HCT116 (cell line): Measurements from ENCODE around the gene LYRM7. TPM values are rescaled to one million over a fixed set of nuclear protein-coding genes. Genes with fewer than 3 reads are reported as not detected.

Source experiments
- ATAC-seq: fragments of 200-7000 bp; cut with Tn5 transposase; 2 replicates; pipeline ENCODE4 v1.9.1; 2020; ENCODE audit warnings: mild to moderate bottlenecking, moderate library complexity
- BruUV-seq: library from RNA; stranded (reverse); fragments of 400-500 nt; replicated peaks from 2 replicates; lab custom pipeline; 2021; lab: Mats Ljungman, UMichigan
- CTCF ChIA-PET: fragments of 300-600 bp; sonication (Branson Sonifier 250); formaldehyde crosslinking; loops from one replicate; lab custom pipeline; 2021; ENCODE audit warnings: antibody characterized with exemption; lab: Charles Lee
- POLR2A ChIA-PET: fragments of 300-600, 350-600 bp; sonication (Branson Sonifier 250); formaldehyde crosslinking; loops from one replicate; lab custom pipeline; 2021; ENCODE audit warnings: antibody characterized with exemption; lab: Charles Lee
- RAD21 ChIA-PET, 2 experiments: fragments of 300-600 bp; sonication (Branson Sonifier 250); formaldehyde crosslinking; loops; one replicate each; lab custom pipeline; 2023; ENCODE audit warnings: low total read pairs in 2 of 2; ENCODE audit not compliant: uncharacterized antibody in 2 of 2, unreplicated experiment in 2 of 2, low non-redundant PET in 1 of 2; lab: Charles Lee
- DNase-seq: peaks from one replicate; pipeline ENCODE4 v3.0.0-alpha.2; 2010; ENCODE audit warnings: low read depth, low spot score
- H2AFZ ChIP-seq: fragments of 200-600 bp; shearing (Covaris generic), sonication (generic); 2 replicates; pipeline ENCODE4 v1.6.1; 2017; ENCODE audit warnings: low read depth, mixed run types, mixed read lengths, antibody characterized with exemption, low read length; ENCODE audit not compliant: poor library complexity, severe bottlenecking
- H3K27ac ChIP-seq: 2 replicates; pipeline ENCODE4 v1.5.1; 2012; ENCODE audit warnings: low read depth, low read length
- H3K27me3 ChIP-seq: fragments of 200-600 bp; sonication (generic); 2 replicates; pipeline ENCODE4 v1.6.1; 2016; ENCODE audit warnings: mixed run types, low read length, mixed read lengths; ENCODE audit not compliant: insufficient read depth
- H3K36me3 ChIP-seq, 2 experiments: fragments of 200-500 bp in 1 of 2; fragments of 200-600 bp in 1 of 2; sonication (Bioruptor generic) in 1 of 2; sonication (generic) in 1 of 2; 2 replicates each; pipeline versions ENCODE4 v1.5.1 to v1.6.1; 2014 to 2016; ENCODE audit warnings: low read length in 2 of 2, inconsistent platforms in 1 of 2, mixed read lengths in 1 of 2, mixed run types in 1 of 2; ENCODE audit not compliant: insufficient read depth in 2 of 2, control insufficient read depth in 1 of 2
- H3K4me1 ChIP-seq, 2 experiments: fragments of 200-600 bp in 1 of 2; sonication (generic) in 1 of 2; 2 replicates each; pipeline versions ENCODE4 v1.5.1 to v1.6.1; 2012 to 2017; ENCODE audit warnings: low read length in 2 of 2, inconsistent platforms in 1 of 2, mild to moderate bottlenecking in 1 of 2, mixed read lengths in 1 of 2, mixed run types in 1 of 2, moderate library complexity in 1 of 2; ENCODE audit not compliant: insufficient read depth in 2 of 2, control insufficient read depth in 1 of 2
- H3K4me2 ChIP-seq: fragments of 200-600 bp; sonication (generic); 2 replicates; pipeline ENCODE4 v1.6.1; 2017; ENCODE audit warnings: mixed run types, low read length, mixed read lengths
- H3K4me3 ChIP-seq, 2 experiments: fragments of 200-600 bp in 1 of 2; sonication (generic) in 1 of 2; replicated peaks in 1 of 2; 2 replicates each; pipeline ENCODE4 v1.5.1; 2011 to 2016; ENCODE audit warnings: low read length in 2 of 2, control low read depth in 1 of 2, low read depth in 1 of 2, mild to moderate bottlenecking in 1 of 2, mixed read lengths in 1 of 2, mixed run types in 1 of 2
- H3K79me2 ChIP-seq: fragments of 200-600 bp; sonication (generic); 2 replicates; pipeline ENCODE4 v1.6.1; 2017; ENCODE audit warnings: mild to moderate bottlenecking, mixed run types, low read length, moderate library complexity, mixed read lengths; ENCODE audit not compliant: insufficient read depth
- H3K9ac ChIP-seq: fragments of 200-600 bp; sonication (generic); 2 replicates; pipeline ENCODE4 v1.6.1; 2016; ENCODE audit warnings: low read length, mixed read lengths
- H3K9me2 ChIP-seq: fragments of 200-600 bp; sonication (generic), shearing (Covaris generic); 2 replicates; pipeline ENCODE4 v1.6.1; 2017; ENCODE audit warnings: mixed run types, mild to moderate bottlenecking, moderate library complexity; ENCODE audit not compliant: insufficient read depth
- H3K9me3 ChIP-seq, 2 experiments: fragments of 200-500 bp in 1 of 2; fragments of 200-600 bp in 1 of 2; sonication (Bioruptor generic) in 1 of 2; sonication (generic) in 1 of 2; 2 replicates each; pipeline ENCODE4 v1.6.1; 2014 to 2017; ENCODE audit warnings: low read length in 2 of 2, mixed read lengths in 2 of 2, inconsistent platforms in 1 of 2, low read depth in 1 of 2, mild to moderate bottlenecking in 1 of 2, mixed run types in 1 of 2, moderate library complexity in 1 of 2; ENCODE audit not compliant: control insufficient read depth in 1 of 2, insufficient read depth in 1 of 2
- H4K20me1 ChIP-seq: fragments of 200-600 bp; sonication (generic), shearing (Covaris generic); 2 replicates; pipeline ENCODE4 v1.6.1; 2017; ENCODE audit warnings: mixed run types, mild to moderate bottlenecking, moderate library complexity; ENCODE audit not compliant: insufficient read depth
- CEBPB ChIP-seq: IDR thresholded peaks from 2 replicates; pipeline ENCODE4 v1.6.1; 2012; ENCODE audit warnings: low read depth
- CTCF ChIP-seq, 3 experiments: fragments of 200-600 bp in 1 of 3; sonication (generic) in 1 of 3; IDR thresholded peaks in 2 of 3; conservative IDR thresholded peaks in 1 of 3; 2 replicates each; pipeline ENCODE4 v1.5.1; 2012 to 2017; ENCODE audit warnings: low read depth in 2 of 3, low read length in 2 of 3, antibody characterized with exemption in 1 of 3, borderline replicate concordance in 1 of 3, control low read depth in 1 of 3, mild to moderate bottlenecking in 1 of 3, mixed read lengths in 1 of 3, mixed run types in 1 of 3, moderate library complexity in 1 of 3; ENCODE audit not compliant: insufficient read depth in 1 of 3
- EZH2 ChIP-seq: fragments of 200-600 bp; sonication (generic); IDR thresholded peaks from 2 replicates; pipeline ENCODE4 v1.6.1; 2017; ENCODE audit warnings: antibody characterized with exemption, mixed run types
- EZH2phosphoT487 ChIP-seq: fragments of 200-600 bp; IDR thresholded peaks from 2 replicates; pipeline ENCODE4 v1.6.1; 2018; ENCODE audit warnings: antibody characterized with exemption, borderline replicate concordance
- FOSL1 ChIP-seq: IDR thresholded peaks from 2 replicates; pipeline ENCODE4 v1.6.1; 2012; ENCODE audit warnings: low read depth
- JUND ChIP-seq: IDR thresholded peaks from 2 replicates; pipeline ENCODE4 v1.6.1; 2012
- POLR2AphosphoS5 ChIP-seq: IDR thresholded peaks from 2 replicates; pipeline ENCODE4 v1.6.1; 2011; ENCODE audit warnings: mild to moderate bottlenecking, low read depth, low read length, moderate library complexity
- REST ChIP-seq: IDR thresholded peaks from 2 replicates; pipeline ENCODE4 v1.6.1; 2012; ENCODE audit warnings: low read depth
- SIN3A ChIP-seq: IDR thresholded peaks from 2 replicates; pipeline ENCODE4 v1.6.1; 2012; ENCODE audit warnings: low read depth
- SP1 ChIP-seq: IDR thresholded peaks from 2 replicates; pipeline ENCODE4 v1.6.1; 2012; ENCODE audit warnings: low read depth
- ZNF274 ChIP-seq: fragments of 200-500 bp; sonication (Bioruptor generic); IDR thresholded peaks from 2 replicates; pipeline ENCODE4 v1.6.1; 2014; ENCODE audit warnings: mild to moderate bottlenecking, low read depth, low read length, inconsistent platforms
- intact Hi-C: fragments of 100-400 bp; cut with micrococcal nuclease; formaldehyde crosslinking; loops from 2 replicates; pipeline ENCODE4 v1.10.0; 2022
- total RNA-seq: library from RNA; stranded (reverse); gene quantifications from one replicate; pipeline ENCODE4 v1.2.1, GENCODE V29; 2021; ENCODE audit not compliant: unreplicated experiment

LYRM7 gene
- total RNA-seq, 1 experiment from 2014 or later, result 14.4 TPM

- Histone ChIP-seq H3K79me2 (no peaks in the 10 kb centered on the region), H3K9ac (no peak overlapping the region)
- TF ChIP-seq CTCF (IDR thresholded peaks at IDR 0.05 in 2 of 3, conservative IDR thresholded peaks at IDR 0.05 in 1 of 3; ENCODE audit: borderline replicate concordance in 1 of 3, insufficient read depth in 1 of 3, low read depth in 2 of 3, low read length in 2 of 3) (no peak), JUND (no peak)
- TF ChIP-seq, all 23 proteins: peak for 0
- no peaks in the 10 kb centered on the region for H3K4me1 ChIP-seq
- ChIA-PET CTCF (no interaction called here), RAD21 (interaction anchor here in 1 of 2 experiments (0.7 kb wide), 1 partner anchor 133 kb away, joined by 3 read pairs; no protein-coding TSS in a partner anchor), POLR2A (no interaction called here)
- intact Hi-C loops, result no loop called here
- no peak overlapping the region for H2AFZ ChIP-seq
- no peaks in the 10 kb centered on the region; a peak in 1 of 4 replicates for H3K36me3 ChIP-seq
- H3K9me2 ChIP-seq, result no peaks in the 10 kb centered on the region
- H3K4me2 ChIP-seq, result no peak overlapping the region
- no peak overlapping the region for H3K27ac ChIP-seq
- ATAC-seq (no peak), DNase-seq (no peak)
- H3K9me3 ChIP-seq, result no peaks in the 10 kb centered on the region
- no peaks in the 10 kb centered on the region for H3K27me3 ChIP-seq
- BruUV-seq, result no TSS peak
- no peak overlapping the region for H3K4me3 ChIP-seq
- no peaks in the 10 kb centered on the region for H4K20me1 ChIP-seq
Measured at GRCh38 chr5:131182839-131183238, 12.1 kb downstream of the LYRM7 start.

- Histone ChIP-seq H3K9ac (no peak overlapping the region), H4K20me1 (no peaks in the 10 kb centered on the region), H3K4me2 (no peak overlapping the region), H2AFZ (no peak overlapping the region), H3K36me3 (no peaks in the 10 kb centered on the region; a peak in 1 of 4 replicates), H3K9me2 (no peaks in the 10 kb centered on the region), H3K27me3 (no peaks in the 10 kb centered on the region), H3K4me3 (no peak overlapping the region), H3K9me3 (no peaks in the 10 kb centered on the region), H3K4me1 (no peaks in the 10 kb centered on the region), H3K27ac (no peak overlapping the region), H3K79me2 (no peaks in the 10 kb centered on the region)
- intact Hi-C loops, result no loop called here
- DNase-seq (no peak), ATAC-seq (no peak)
- ChIA-PET RAD21 (no interaction called here), POLR2A (no interaction called here), CTCF (no interaction called here)
- BruUV-seq, result no TSS peak
- TF ChIP-seq ZNF274, result no peak
- TF ChIP-seq SP1, result no peak
- TF ChIP-seq CEBPB, result no peak
- no peak for TF ChIP-seq REST
- TF ChIP-seq EZH2phosphoT487, result no peak
- no peak for TF ChIP-seq POLR2AphosphoS5
- no peak for TF ChIP-seq EZH2
- TF ChIP-seq FOSL1, result no peak
- TF ChIP-seq CTCF (IDR thresholded peaks at IDR 0.05 in 2 of 3, conservative IDR thresholded peaks at IDR 0.05 in 1 of 3; ENCODE audit: borderline replicate concordance in 1 of 3, insufficient read depth in 1 of 3, low read depth in 2 of 3, low read length in 2 of 3), result no peak
- TF ChIP-seq SIN3A, result no peak
Measured at GRCh38 chr5:131185523-131186104, 14.9 kb downstream of the LYRM7 start.
